Left ventricle myocardium inferior (tissue), 1 donor: Measurements from ENCODE around the gene KIAA0513. TPM values are rescaled to one million over a fixed set of nuclear protein-coding genes. Genes with fewer than 3 reads are reported as not detected.

Experiments
- DNase-seq: peaks from one replicate; pipeline ENCODE4 v3.0.0-alpha.2; 2020
- H3K27ac ChIP-seq: fragments of 200-600 bp; replicated peaks from 2 replicates; pipeline ENCODE4 v1.8.0; 2021
- H3K27me3 ChIP-seq: fragments of 200-600 bp; 2 replicates; pipeline ENCODE4 v1.8.0; 2021; ENCODE audit warnings: low read depth
- H3K36me3 ChIP-seq: fragments of 200-600 bp; 2 replicates; pipeline ENCODE4 v1.8.0; 2021
- H3K4me1 ChIP-seq: fragments of 200-600 bp; 2 replicates; pipeline ENCODE4 v1.8.0; 2021
- H3K4me3 ChIP-seq: fragments of 200-600 bp; 2 replicates; pipeline ENCODE4 v1.8.0; 2021; ENCODE audit warnings: mild to moderate bottlenecking, moderate library complexity
- H3K9me3 ChIP-seq: fragments of 200-600 bp; replicated peaks from 2 replicates; pipeline ENCODE4 v1.8.0; 2021
- intact Hi-C: fragments of 100-400 bp; cut with micrococcal nuclease; formaldehyde crosslinking; loops from one replicate; pipeline ENCODE4 v1.11.0; 2022
- total RNA-seq: library from RNA; stranded (reverse); fragmentation: NEBNext Ultra II Directional; extraction: Animal tissue kit (Norgen Biotek cat#: 25700); gene quantifications from one replicate; pipeline ENCODE4 v1.2.1, GENCODE V29; 2021
- TF ChIP-seq, protein P1 (sequence below): fragments of 200-600 bp; IDR thresholded peaks from 2 replicates; pipeline ENCODE4 v1.8.0; 2021; ENCODE audit warnings: antibody characterized with exemption, mild to moderate bottlenecking, borderline replicate concordance
- donor health status: DM: no; HTN: yes; CAD: no; lungs with severe emphysema.

KIAA0513 gene
- total RNA-seq, 1 donor from 2014 or later, result 10.0 TPM

- Histone ChIP-seq H3K27ac (peak overlapping the region; percentile 16), H3K9me3 (no peaks in the 10 kb centered on the region), H3K36me3 (peaks cover 47% of the 10 kb centered on the region), H3K4me3 (no peak overlapping the region), H3K27me3 (no peaks in the 10 kb centered on the region), H3K4me1 (peaks cover 6% of the 10 kb centered on the region)
- TF ChIP-seq, protein P1, sequence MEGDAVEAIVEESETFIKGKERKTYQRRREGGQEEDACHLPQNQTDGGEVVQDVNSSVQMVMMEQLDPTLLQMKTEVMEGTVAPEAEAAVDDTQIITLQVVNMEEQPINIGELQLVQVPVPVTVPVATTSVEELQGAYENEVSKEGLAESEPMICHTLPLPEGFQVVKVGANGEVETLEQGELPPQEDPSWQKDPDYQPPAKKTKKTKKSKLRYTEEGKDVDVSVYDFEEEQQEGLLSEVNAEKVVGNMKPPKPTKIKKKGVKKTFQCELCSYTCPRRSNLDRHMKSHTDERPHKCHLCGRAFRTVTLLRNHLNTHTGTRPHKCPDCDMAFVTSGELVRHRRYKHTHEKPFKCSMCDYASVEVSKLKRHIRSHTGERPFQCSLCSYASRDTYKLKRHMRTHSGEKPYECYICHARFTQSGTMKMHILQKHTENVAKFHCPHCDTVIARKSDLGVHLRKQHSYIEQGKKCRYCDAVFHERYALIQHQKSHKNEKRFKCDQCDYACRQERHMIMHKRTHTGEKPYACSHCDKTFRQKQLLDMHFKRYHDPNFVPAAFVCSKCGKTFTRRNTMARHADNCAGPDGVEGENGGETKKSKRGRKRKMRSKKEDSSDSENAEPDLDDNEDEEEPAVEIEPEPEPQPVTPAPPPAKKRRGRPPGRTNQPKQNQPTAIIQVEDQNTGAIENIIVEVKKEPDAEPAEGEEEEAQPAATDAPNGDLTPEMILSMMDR, result no peak
- DNase-seq, result no peak
- intact Hi-C loops, result no loop called here
Observed at GRCh38 chr16:85072076-85072860, 44.7 kb downstream of the KIAA0513 start.

DNA sequence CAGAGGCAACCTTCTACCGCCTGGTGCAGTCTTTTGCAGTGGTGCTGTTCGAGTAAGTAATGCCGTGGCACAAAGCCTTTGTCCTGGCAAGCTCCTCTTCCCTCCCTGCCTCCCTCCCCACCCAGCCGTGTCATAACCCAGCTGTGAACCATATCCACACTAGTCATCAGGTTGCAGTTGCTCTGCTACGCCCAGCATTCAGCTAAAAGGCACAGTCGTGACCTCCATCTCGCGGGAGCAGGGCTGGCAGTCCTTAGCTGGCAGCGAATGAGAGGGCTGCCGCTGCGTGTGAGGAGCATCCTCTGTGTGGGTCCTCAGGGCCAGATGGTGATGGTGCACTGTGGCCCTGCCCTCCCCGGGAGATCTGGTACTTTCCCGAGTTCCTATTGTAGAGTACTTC is 45.4 kb downstream of the KIAA0513 start:
- TF ChIP-seq, protein P1, result no peak
- Histone ChIP-seq H3K36me3 (peaks cover 46% of the 10 kb centered on the region), H3K9me3 (no peaks in the 10 kb centered on the region), H3K4me3 (no peak overlapping the region), H3K27ac (peak overlapping the region; percentile 16), H3K27me3 (no peaks in the 10 kb centered on the region), H3K4me1 (peaks cover 6% of the 10 kb centered on the region)
- intact Hi-C loops, result no loop called here
- DNase-seq, result peak; percentile 63

- Histone ChIP-seq H3K27ac (no peak overlapping the region), H3K4me1 (peaks cover 6% of the 10 kb centered on the region), H3K27me3 (no peaks in the 10 kb centered on the region), H3K36me3 (peaks cover 48% of the 10 kb centered on the region), H3K4me3 (no peak overlapping the region), H3K9me3 (no peaks in the 10 kb centered on the region)
- TF ChIP-seq, protein P1, result no peak
- DNase-seq, result no peak
- intact Hi-C loops, result no loop called here
Observed at GRCh38 chr16:85074225-85074914, 46.8 kb downstream of the KIAA0513 start.

- intact Hi-C loops, result no loop called here
- Histone ChIP-seq H3K36me3 (peaks cover 44% of the 10 kb centered on the region), H3K9me3 (no peaks in the 10 kb centered on the region), H3K4me1 (peaks cover 6% of the 10 kb centered on the region), H3K27ac (no peak overlapping the region), H3K4me3 (no peak overlapping the region), H3K27me3 (no peaks in the 10 kb centered on the region)
- TF ChIP-seq, protein P1, result no peak
- no peak for DNase-seq
Observed at GRCh38 chr16:85075236-85075924, 47.8 kb downstream of the KIAA0513 start.

DNA sequence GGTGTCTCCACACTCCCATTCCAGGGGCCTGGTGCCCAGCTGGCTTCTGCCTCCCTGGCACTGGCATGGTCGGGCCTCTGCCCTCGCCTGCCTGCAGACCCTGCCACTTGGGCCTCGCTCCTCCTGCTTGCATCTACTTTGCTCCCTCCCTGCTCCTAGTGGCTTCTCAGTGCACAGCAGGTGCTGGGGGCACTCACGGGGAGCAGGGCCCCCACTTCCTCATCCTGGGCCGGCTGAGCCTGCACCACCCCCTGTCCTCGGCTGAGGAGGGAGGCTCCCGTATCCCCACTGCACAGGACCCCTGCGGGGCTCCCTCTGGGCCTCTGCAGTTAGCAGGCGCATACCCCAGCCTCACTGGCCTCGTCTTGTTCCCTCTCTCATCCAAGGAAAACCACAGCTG is 49.4 kb downstream of the KIAA0513 start:
- intact Hi-C loops, result no loop called here
- H3K36me3 ChIP-seq, result peaks cover 52% of the 10 kb centered on the region
- DNase-seq, result no peak
- no peaks in the 10 kb centered on the region for H3K27me3 ChIP-seq
- H3K4me3 ChIP-seq, result no peak overlapping the region
- no peaks in the 10 kb centered on the region for H3K9me3 ChIP-seq
- peaks cover 6% of the 10 kb centered on the region for H3K4me1 ChIP-seq
- no peak overlapping the region for H3K27ac ChIP-seq
- TF ChIP-seq, protein P1, result no peak
